ENCODE results near the gene CRYBB3. TPM values are rescaled to one million over a fixed set of nuclear protein-coding genes. Genes with fewer than 3 reads are reported as not detected.

The CRYBB3 gene
- total and polyA plus RNA-seq, 9 of the 15 experiments (the other 6 are each of a cell fraction or from before 2014, with no cell fraction given): not detected

DNA sequence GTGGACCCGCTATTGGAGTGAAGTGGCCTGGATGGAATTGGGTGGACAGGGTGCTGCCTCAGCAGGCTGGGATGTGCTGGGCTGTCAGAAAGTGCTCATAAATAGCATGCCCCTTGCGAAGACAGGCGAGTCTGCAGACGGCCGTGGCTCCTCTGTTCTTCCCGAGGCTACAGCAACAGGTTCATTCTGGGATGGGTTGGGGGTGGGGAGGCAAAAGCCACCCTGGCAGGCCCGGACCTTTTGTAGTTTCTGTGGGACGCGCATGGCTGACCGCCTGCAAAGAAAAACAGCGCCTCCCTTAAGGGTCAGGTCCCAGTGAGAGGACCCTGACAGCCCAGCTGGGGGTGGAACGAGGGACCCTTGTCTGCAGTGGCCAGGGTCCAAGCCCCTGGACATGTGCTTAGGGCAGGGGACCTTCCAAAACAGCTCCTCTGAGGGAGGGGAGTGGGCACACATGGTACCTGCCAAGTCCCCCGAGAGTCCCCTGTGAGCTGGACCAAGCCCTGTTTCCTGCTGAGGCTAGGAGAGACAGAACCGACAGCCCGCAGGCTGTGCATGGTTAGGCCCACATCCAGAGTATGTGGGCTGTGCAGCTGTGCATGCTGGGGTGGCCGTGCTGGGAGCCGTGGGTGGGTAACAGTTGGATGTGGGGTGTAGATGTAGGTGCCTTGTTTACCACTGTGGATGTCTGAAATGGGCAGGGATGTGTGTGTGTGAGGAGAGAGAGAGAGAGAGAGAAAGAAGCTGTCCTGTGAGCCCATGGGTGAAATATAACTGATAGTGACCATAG, at the start of gene CRYBB3 (continued):
- TF ChIP-seq RB1 (IDR thresholded peaks at IDR 0.05; ENCODE audit: low read depth) (no peak), POLR2H (tag; IDR thresholded peaks at IDR 0.05; ENCODE audit: low read depth) (no peak)
- TF ChIP-seq, protein P1, sequence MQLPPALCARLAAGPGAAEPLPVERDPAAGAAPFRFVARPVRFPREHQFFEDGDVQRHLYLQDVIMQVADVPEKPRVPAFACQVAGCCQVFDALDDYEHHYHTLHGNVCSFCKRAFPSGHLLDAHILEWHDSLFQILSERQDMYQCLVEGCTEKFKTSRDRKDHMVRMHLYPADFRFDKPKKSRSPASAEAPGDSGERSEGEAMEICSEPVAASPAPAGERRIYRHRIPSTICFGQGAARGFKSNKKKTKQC (CRISPR knock-in tag; IDR thresholded peaks at IDR 0.05): no peak

DNA sequence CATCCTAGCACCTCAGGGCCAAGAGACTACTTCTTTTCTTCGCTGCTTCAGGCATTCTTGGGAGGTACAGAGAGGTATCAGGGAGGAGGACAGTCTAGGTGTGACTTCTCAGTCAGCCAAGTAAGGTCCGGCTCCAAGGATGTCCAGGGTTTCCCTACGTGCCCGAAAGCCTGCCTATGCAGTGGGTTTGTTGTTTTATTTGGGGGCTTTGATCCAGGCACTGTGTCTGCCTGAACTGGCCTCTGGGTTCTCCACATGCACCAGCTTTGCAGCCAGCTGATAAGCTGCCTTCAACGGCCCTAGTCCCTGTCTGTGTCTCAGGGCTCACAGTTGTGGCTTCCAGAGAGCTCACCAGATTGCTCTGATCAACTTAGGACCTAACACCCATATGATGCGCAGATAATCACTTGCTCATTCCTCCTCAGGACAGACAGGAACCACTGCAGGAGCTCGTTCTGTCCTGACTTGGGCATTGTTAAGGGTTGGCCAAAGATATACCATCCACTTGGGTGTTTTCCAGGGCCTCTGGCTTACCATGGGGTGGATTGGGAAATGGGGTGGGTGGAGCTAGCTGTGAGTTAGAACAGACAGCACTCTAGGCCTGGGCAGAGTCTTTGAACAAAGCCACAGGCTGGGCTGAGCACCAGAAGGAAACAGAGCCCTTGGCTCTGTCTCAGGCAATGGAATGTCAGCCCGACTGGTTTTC, 45.5 kb upstream of the CRYBB3 start:
- ATAC-seq (no peak), DNase-seq (ENCODE audit: extremely low read depth in 1 of 4, low spot score in 3 of 4) (no peak), FAIRE-seq (no peak)
- Histone ChIP-seq H3K9me1 (ENCODE audit: control insufficient read depth, insufficient read depth, low read length) (no peaks in the 10 kb centered on the region), H3K79me2 (ENCODE audit: control insufficient read depth, insufficient read depth, low read length) (no peaks in the 10 kb centered on the region), H3K4me3 (no peak overlapping the region), H3K27me3 (ENCODE audit: control insufficient read depth in 2 of 2, insufficient read depth in 2 of 2, low read length in 2 of 2) (peaks cover 3 to 11% of the 10 kb centered on the region in 2 experiments; a peak in 3 of 5 replicates), H3K9me3 (replicated peaks; ENCODE audit: control insufficient read depth, insufficient read depth, low read depth, low read length) (no peaks in the 10 kb centered on the region), H3K27ac (ENCODE audit: extremely low read depth, low read depth, low read length) (no peak overlapping the region), H4K20me1 (replicated peaks; ENCODE audit: control insufficient read depth, insufficient read depth, low read length) (no peaks in the 10 kb centered on the region), H3K36me3 (ENCODE audit: control insufficient read depth, insufficient read depth, low read length) (no peaks in the 10 kb centered on the region), H2AFZ (ENCODE audit: low read depth, low read length) (no peak overlapping the region), H3K9ac (ENCODE audit: insufficient read depth in 1 of 2, low read depth in 2 of 2, low read length in 2 of 2) (no peak overlapping the region), H3K4me2 (ENCODE audit: insufficient read depth, low read length) (no peak overlapping the region), H3K4me1 (replicated peaks in 1 of 2; ENCODE audit: control insufficient read depth in 2 of 2, insufficient read depth in 2 of 2, low read length in 2 of 2) (no peaks in the 10 kb centered on the region; a peak in 1 of 5 replicates)
- TF ChIP-seq CBX2 (IDR thresholded peaks at IDR 0.05; ENCODE audit: insufficient read depth, low read length, poor library complexity, severe bottlenecking) (no peak), ESRRA (IDR thresholded peaks at IDR 0.05; ENCODE audit: borderline replicate concordance, low read depth) (no peak), PML (IDR thresholded peaks at IDR 0.05; ENCODE audit: low read length) (no peak), CBX1 (IDR thresholded peaks at IDR 0.05; ENCODE audit: low read depth) (no peak), HMG20B (CRISPR knock-in tag; IDR thresholded peaks at IDR 0.05) (no peak), TARDBP (IDR thresholded peaks at IDR 0.05) (no peak), ZNF707 (CRISPR knock-in tag; conservative IDR thresholded peaks at IDR 0.05) (no peak), SRSF7 (optimal IDR thresholded peaks at IDR 0.05; ENCODE audit: low read depth, low read length) (no peak), ZNF778 (CRISPR knock-in tag; IDR thresholded peaks at IDR 0.05) (no peak), SMAD1 (IDR thresholded peaks at IDR 0.05; ENCODE audit: low read depth, low read length, partially characterized antibody) (no peak)
- TF ChIP-seq, protein P2, sequence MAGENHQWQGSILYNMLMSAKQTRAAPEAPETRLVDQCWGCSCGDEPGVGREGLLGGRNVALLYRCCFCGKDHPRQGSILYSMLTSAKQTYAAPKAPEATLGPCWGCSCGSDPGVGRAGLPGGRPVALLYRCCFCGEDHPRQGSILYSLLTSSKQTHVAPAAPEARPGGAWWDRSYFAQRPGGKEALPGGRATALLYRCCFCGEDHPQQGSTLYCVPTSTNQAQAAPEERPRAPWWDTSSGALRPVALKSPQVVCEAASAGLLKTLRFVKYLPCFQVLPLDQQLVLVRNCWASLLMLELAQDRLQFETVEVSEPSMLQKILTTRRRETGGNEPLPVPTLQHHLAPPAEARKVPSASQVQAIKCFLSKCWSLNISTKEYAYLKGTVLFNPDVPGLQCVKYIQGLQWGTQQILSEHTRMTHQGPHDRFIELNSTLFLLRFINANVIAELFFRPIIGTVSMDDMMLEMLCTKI (IDR thresholded peaks at IDR 0.05; ENCODE audit: partially characterized antibody): no peak
- 1% methylated on average over 5 of the region's 8 CpGs for WGBS (ENCODE audit: insufficient coverage, low coverage, missing lambda C conversion rate)
- intact Hi-C loops (cut with micrococcal nuclease): no loop called here
- in situ Hi-C loops (cut with MboI): no loop called here
- CTCF ChIA-PET (ENCODE audit: low intra/inter-chr PET ratio): no interaction called here
- POLR2A ChIA-PET: interaction anchor here (0.9 kb wide), 1 partner anchor 18 kb away, joined by 6 read pairs; no protein-coding TSS in a partner anchor
- BruUV-seq (replicated peaks): no TSS peak

Measured in K562 (cell line).